Putamen (tissue), 1 donor: ENCODE data around the gene THSD7A.

ENCODE experiments used
- DNase-seq: peaks from one replicate; pipeline ENCODE4 v3.0.0-alpha.2; 2016; ENCODE audit warnings: low spot score

Gene THSD7A

GRCh38 chr7:11506417-11506816 is 325.6 kb downstream of the THSD7A start:
- DNase-seq = no peak

- DNase-seq = no peak
These were observed 326.5 kb downstream of the THSD7A start for GRCh38 chr7:11505471-11505985.

- DNase-seq = no peak
These were observed 339.7 kb downstream of the THSD7A start for GRCh38 chr7:11492307-11492706.

GRCh38 chr7:11491811-11492210 is 340.2 kb downstream of the THSD7A start:
- no peak for DNase-seq

- DNase-seq = no peak
These were observed 342.7 kb downstream of the THSD7A start for GRCh38 chr7:11489280-11489679.

- no peak for DNase-seq
These were observed 345.7 kb downstream of the THSD7A start for GRCh38 chr7:11486271-11486670.

GRCh38 chr7:11485636-11486035 is 346.4 kb downstream of the THSD7A start:
- DNase-seq = no peak

- no peak for DNase-seq
These were observed 351.9 kb downstream of the THSD7A start for GRCh38 chr7:11480143-11480542.

GRCh38 chr7:11478882-11479281 is 353.1 kb downstream of the THSD7A start:
- DNase-seq = no peak

- DNase-seq = no peak
These were observed 353.6 kb downstream of the THSD7A start for GRCh38 chr7:11478426-11478825.

- DNase-seq = no peak
These were observed 357.0 kb downstream of the THSD7A start for GRCh38 chr7:11474902-11475585.

GRCh38 chr7:11473807-11474424 is 358.1 kb downstream of the THSD7A start:
- DNase-seq = no peak

- DNase-seq = no peak
These were observed 358.8 kb downstream of the THSD7A start for GRCh38 chr7:11473220-11473619.

GRCh38 chr7:11472646-11473045 is 359.4 kb downstream of the THSD7A start:
- DNase-seq = no peak

GRCh38 chr7:11471255-11471654 is 360.7 kb downstream of the THSD7A start:
- no peak for DNase-seq

GRCh38 chr7:11469028-11469745 is 362.8 kb downstream of the THSD7A start:
- DNase-seq = no peak

GRCh38 chr7:11466517-11467105 is 365.4 kb downstream of the THSD7A start:
- DNase-seq = no peak

GRCh38 chr7:11464624-11465023 is 367.4 kb downstream of the THSD7A start:
- no peak for DNase-seq

GRCh38 chr7:11461946-11462345 is 370.1 kb downstream of the THSD7A start:
- no peak for DNase-seq

- DNase-seq = no peak
These were observed 373.1 kb downstream of the THSD7A start for GRCh38 chr7:11458736-11459483.

GRCh38 chr7:11457419-11457818 is 374.6 kb downstream of the THSD7A start:
- DNase-seq = no peak

- DNase-seq = no peak
These were observed 375.4 kb downstream of the THSD7A start for GRCh38 chr7:11456574-11456973.
